K562 (cell line): Measurements from ENCODE around the gene LZTR1. TPM values are rescaled to one million over a fixed set of nuclear protein-coding genes. Genes with fewer than 3 reads are reported as not detected.

Experiments
- EHMT2 ChIP-seq: fragments of 450-650 bp; IDR thresholded peaks from 2 replicates; pipeline ENCODE4 v1.6.1; 2018; ENCODE audit warnings: antibody characterized with exemption
- ELF1 ChIP-seq: fragments of 200-800 bp; sonication (Bioruptor generic); IDR thresholded peaks from 2 replicates; pipeline ENCODE4 v1.6.1; 2016; ENCODE audit warnings: missing genetic modification characterization, missing compliant biosample characterization
- HDAC6 ChIP-seq: IDR thresholded peaks from 2 replicates; pipeline ENCODE4 v1.6.1; 2012; ENCODE audit warnings: low read depth, mild to moderate bottlenecking, control low read depth, inconsistent platforms, low read length, moderate library complexity
- JUND ChIP-seq, 2 experiments: IDR thresholded peaks; 2 replicates in 1 of 2; 3 replicates in 1 of 2; pipeline ENCODE4 v1.6.1; 2011; ENCODE audit warnings: borderline replicate concordance in 2 of 2, low read depth in 2 of 2, low read length in 2 of 2, improper control_type of control experiment in 1 of 2, missing biosample characterization in 1 of 2, missing genetic modification characterization in 1 of 2, missing genetic modification reagents in 1 of 2
- PHB2 ChIP-seq: fragments of 450-650 bp; IDR thresholded peaks from 2 replicates; pipeline ENCODE4 v1.6.1; 2017; ENCODE audit warnings: low read depth
- RREB1 ChIP-seq: fragments of 250-450 bp; sonication (Bioruptor Pico); IDR thresholded peaks from 2 replicates; pipeline ENCODE4 v1.4.0; 2020
- TGIF2 ChIP-seq: sonication (generic); formaldehyde crosslinking; IDR thresholded peaks from 2 replicates; pipeline ENCODE4 v1.8.1; 2022; ENCODE audit warnings: mild to moderate bottlenecking, missing genetic modification reagents, moderate library complexity
- THRA ChIP-seq: fragments of 450-650 bp; IDR thresholded peaks from 2 replicates; pipeline ENCODE4 v1.6.1; 2017; ENCODE audit warnings: mild to moderate bottlenecking, moderate library complexity
- ZC3H8 ChIP-seq: fragments of 450-650 bp; IDR thresholded peaks from 2 replicates; pipeline ENCODE4 v1.6.1; 2017
- ZNF263 ChIP-seq: sonication (generic); formaldehyde crosslinking; IDR thresholded peaks from 2 replicates; pipeline ENCODE4 v1.8.0; 2022; ENCODE audit warnings: mild to moderate bottlenecking, missing genetic modification reagents, borderline replicate concordance
- polyA plus RNA-seq, 8 experiments: library from polyadenylated mRNA; depleted of rRNA in 4 of 8; stranded (reverse) in 5 of 8; unstranded in 3 of 8; fragments of >200 nt; fragmentation: Nextera tagmentation in 2 of 8; fragmentation: Illumina TruSeq in 1 of 8; extraction: Ambion mirVana in 2 of 8; extraction: Trizol in 1 of 8; gene quantifications; 2 replicates each; pipeline versions ENCODE4 v1.2.1 to v1.2.3, GENCODE V29; 2011 to 2014; ENCODE audit warnings: inconsistent platforms in 1 of 8, missing spikeins in 1 of 8
- total RNA-seq, 7 experiments: library from RNA; depleted of rRNA in 6 of 7; stranded (reverse); fragments of >200 nt in 6 of 7; fragmentation: Illumina TruSeq in 2 of 7; extraction: Trizol in 2 of 7; gene quantifications; 2 replicates each; pipeline versions ENCODE4 v1.2.1 to v1.2.3, GENCODE V29; 2011 to 2021; ENCODE audit warnings: low replicate concordance in 1 of 7

The LZTR1 gene
- total and polyA plus RNA-seq, 9 of the 15 experiments (the other 6 are each of a cell fraction or from before 2014, with no cell fraction given), result 2.2 to 135 (median 63.0) TPM

DNA sequence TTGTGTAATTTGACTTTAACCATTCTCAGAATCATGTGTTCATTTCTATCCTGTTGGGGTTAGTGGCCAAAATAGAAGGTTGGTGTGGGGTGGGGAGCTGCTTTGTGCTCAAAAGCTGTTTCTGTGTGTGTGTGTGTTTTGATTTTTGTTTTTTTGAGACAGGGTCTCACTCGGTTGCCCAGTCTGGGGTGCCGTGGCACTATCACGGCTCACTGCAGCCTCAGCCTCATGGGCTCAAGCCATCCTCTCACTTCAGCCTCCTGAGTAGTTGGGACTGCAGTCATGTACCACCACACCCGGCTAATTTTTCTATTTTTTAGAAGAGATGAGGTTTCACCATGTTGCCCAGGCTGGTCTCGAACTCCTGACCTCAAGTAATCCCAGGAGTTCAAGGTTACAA is 33.1 kb upstream of the LZTR1 start (continued):
- TF ChIP-seq PHB2 (no peak), JUND (IDR thresholded peaks at IDR 0.05; ENCODE audit: borderline replicate concordance, low read depth, low read length) (no peak), JUND (tag; IDR thresholded peaks at IDR 0.05; ENCODE audit: borderline replicate concordance, low read depth, low read length) (no peak), ELF1 (no peak), TGIF2 (no peak), RREB1 (CRISPR knock-in tag) (no peak), HDAC6 (no peak), EHMT2 (peak; percentile 11; the same call in 1 of the 2 replicates), ZC3H8 (no peak), ZNF263 (CRISPR knock-in tag) (0 out of 2 replicates have a peak, but pooled peaks have one; percentile 22), THRA (no peak)
